ENCODE measurements around the gene RALB.

Gene RALB

GRCh38 chr2:120317180-120317533 is 64.5 kb downstream of the RALB start:
- no peak overlapping the region for H3K14ac ChIP-seq (ENCODE audit: low read length)

GRCh38 chr2:120317916-120318315 is 65.3 kb downstream of the RALB start:
- no peak overlapping the region for H4K8ac ChIP-seq (ENCODE audit: low read depth, low read length)
- no peak overlapping the region for H2BK5ac ChIP-seq (ENCODE audit: low read depth, low read length, poor library complexity)
- H3K27ac ChIP-seq (ENCODE audit: low read depth, low read length), result no peak overlapping the region
- H2BK12ac ChIP-seq (ENCODE audit: low read length), result no peak overlapping the region
- H3K4me3 ChIP-seq (ENCODE audit: low read depth, low read length), result no peak overlapping the region
- no peak overlapping the region for H2AFZ ChIP-seq (ENCODE audit: insufficient read depth, low read length, poor library complexity)
- no peak overlapping the region for H3K9ac ChIP-seq (ENCODE audit: low read length)
- H3K9me3 ChIP-seq (ENCODE audit: insufficient read depth, low read depth, low read length), result peaks cover 2% of the 10 kb centered on the region
- H2AK5ac ChIP-seq (ENCODE audit: low read length), result no peak overlapping the region
- no peak overlapping the region for H3K14ac ChIP-seq (ENCODE audit: low read length)
- no peak overlapping the region for H2BK120ac ChIP-seq (ENCODE audit: insufficient read depth, low read length, poor library complexity)
- no peak overlapping the region for H3K18ac ChIP-seq (ENCODE audit: low read length)
- H3K27me3 ChIP-seq (ENCODE audit: insufficient read depth, low read length), result no peaks in the 10 kb centered on the region
- H4K12ac ChIP-seq (ENCODE audit: low read depth, low read length), result no peak overlapping the region
- H3K79me2 ChIP-seq (ENCODE audit: control insufficient read depth, insufficient read depth, low read length, poor library complexity), result no peaks in the 10 kb centered on the region
- H3K4ac ChIP-seq (ENCODE audit: low read depth, low read length), result no peak overlapping the region
- H3K4me1 ChIP-seq (ENCODE audit: control insufficient read depth in 1 of 2, insufficient read depth in 2 of 2, low read length in 2 of 2), result peaks cover 0 to 2% of the 10 kb centered on the region in 2 experiments
- DNase-seq, result no peak
- no peak overlapping the region for H3K4me2 ChIP-seq (ENCODE audit: low read length)
- no peak overlapping the region for H3K23ac ChIP-seq (ENCODE audit: low read length)
- H3K79me1 ChIP-seq (ENCODE audit: low read length), result no peaks in the 10 kb centered on the region
- H3K36me3 ChIP-seq (ENCODE audit: control insufficient read depth in 1 of 2, insufficient read depth in 2 of 2, low read length in 2 of 2), result no peaks in the 10 kb centered on the region
- H4K91ac ChIP-seq (ENCODE audit: low read depth, low read length), result no peak overlapping the region
- WGBS (ENCODE audit: extremely low coverage, insufficient coverage, insufficient read length), result no CpG with 5 or more reads among the region's 8 CpGs

More at GRCh38 chr2:120317180-120317533, 64.5 kb downstream of the RALB start:
- no peak overlapping the region for H4K8ac ChIP-seq (ENCODE audit: low read depth, low read length)
- no peak overlapping the region for H2BK5ac ChIP-seq (ENCODE audit: low read depth, low read length, poor library complexity)
- no peak overlapping the region for H3K4me3 ChIP-seq (ENCODE audit: low read depth, low read length)
- no peaks in the 10 kb centered on the region for H3K79me2 ChIP-seq (ENCODE audit: control insufficient read depth, insufficient read depth, low read length, poor library complexity)
- H3K27me3 ChIP-seq (ENCODE audit: insufficient read depth, low read length), result no peaks in the 10 kb centered on the region
- no peaks in the 10 kb centered on the region for H3K79me1 ChIP-seq (ENCODE audit: low read length)
- no peak overlapping the region for H3K18ac ChIP-seq (ENCODE audit: low read length)
- H2BK120ac ChIP-seq (ENCODE audit: insufficient read depth, low read length, poor library complexity), result no peak overlapping the region
- no peak for DNase-seq
- H3K4me1 ChIP-seq (ENCODE audit: control insufficient read depth in 1 of 2, insufficient read depth in 2 of 2, low read length in 2 of 2), result peaks cover 0 to 2% of the 10 kb centered on the region in 2 experiments
- H3K27ac ChIP-seq (ENCODE audit: low read depth, low read length), result no peak overlapping the region
- no peak overlapping the region for H2BK12ac ChIP-seq (ENCODE audit: low read length)
- H4K12ac ChIP-seq (ENCODE audit: low read depth, low read length), result no peak overlapping the region
- no peak overlapping the region for H2AFZ ChIP-seq (ENCODE audit: insufficient read depth, low read length, poor library complexity)
- no peak overlapping the region for H3K9ac ChIP-seq (ENCODE audit: low read length)
- no peak overlapping the region for H4K91ac ChIP-seq (ENCODE audit: low read depth, low read length)
- H3K23ac ChIP-seq (ENCODE audit: low read length), result no peak overlapping the region
- H2AK5ac ChIP-seq (ENCODE audit: low read length), result no peak overlapping the region
- no peaks in the 10 kb centered on the region for H3K36me3 ChIP-seq (ENCODE audit: control insufficient read depth in 1 of 2, insufficient read depth in 2 of 2, low read length in 2 of 2)
- no peak overlapping the region for H3K4me2 ChIP-seq (ENCODE audit: low read length)
- H3K9me3 ChIP-seq (ENCODE audit: insufficient read depth, low read depth, low read length), result peaks cover under 1% of the 10 kb centered on the region
- no peak overlapping the region for H3K4ac ChIP-seq (ENCODE audit: low read depth, low read length)

GRCh38 chr2:120318626-120319025 is 66.0 kb downstream of the RALB start:
- Histone ChIP-seq H3K9ac (ENCODE audit: low read length) (no peak overlapping the region), H2BK120ac (ENCODE audit: insufficient read depth, low read length, poor library complexity) (no peak overlapping the region), H2AFZ (ENCODE audit: insufficient read depth, low read length, poor library complexity) (no peak overlapping the region), H2BK12ac (ENCODE audit: low read length) (no peak overlapping the region), H3K79me2 (ENCODE audit: control insufficient read depth, insufficient read depth, low read length, poor library complexity) (no peaks in the 10 kb centered on the region), H2AK5ac (ENCODE audit: low read length) (no peak overlapping the region), H3K9me3 (ENCODE audit: insufficient read depth, low read depth, low read length) (peaks cover 2% of the 10 kb centered on the region), H3K27ac (ENCODE audit: low read depth, low read length) (no peak overlapping the region), H2BK5ac (ENCODE audit: low read depth, low read length, poor library complexity) (no peak overlapping the region), H3K4me1 (ENCODE audit: control insufficient read depth in 1 of 2, insufficient read depth in 2 of 2, low read length in 2 of 2) (peaks cover 0 to 2% of the 10 kb centered on the region in 2 experiments), H3K4ac (ENCODE audit: low read depth, low read length) (no peak overlapping the region), H3K4me2 (ENCODE audit: low read length) (no peak overlapping the region), H4K91ac (ENCODE audit: low read depth, low read length) (no peak overlapping the region), H4K12ac (ENCODE audit: low read depth, low read length) (no peak overlapping the region), H3K14ac (ENCODE audit: low read length) (no peak overlapping the region), H3K79me1 (ENCODE audit: low read length) (no peaks in the 10 kb centered on the region), H3K23ac (ENCODE audit: low read length) (no peak overlapping the region), H3K36me3 (ENCODE audit: control insufficient read depth in 1 of 2, insufficient read depth in 2 of 2, low read length in 2 of 2) (no peaks in the 10 kb centered on the region), H3K18ac (ENCODE audit: low read length) (no peak overlapping the region), H3K4me3 (ENCODE audit: low read depth, low read length) (no peak overlapping the region), H4K8ac (ENCODE audit: low read depth, low read length) (no peak overlapping the region), H3K27me3 (ENCODE audit: insufficient read depth, low read length) (no peaks in the 10 kb centered on the region)
- DNase-seq, result no peak
- WGBS (ENCODE audit: extremely low coverage, insufficient coverage, insufficient read length), result no CpG with 5 or more reads among the region's 8 CpGs

- H3K4me3 ChIP-seq (ENCODE audit: low read depth, low read length), result no peak overlapping the region
- no peaks in the 10 kb centered on the region for H3K36me3 ChIP-seq (ENCODE audit: control insufficient read depth in 1 of 2, insufficient read depth in 2 of 2, low read length in 2 of 2)
- H3K18ac ChIP-seq (ENCODE audit: low read length), result no peak overlapping the region
- H2BK5ac ChIP-seq (ENCODE audit: low read depth, low read length, poor library complexity), result no peak overlapping the region
- no peak overlapping the region for H2AFZ ChIP-seq (ENCODE audit: insufficient read depth, low read length, poor library complexity)
- H3K14ac ChIP-seq (ENCODE audit: low read length), result no peak overlapping the region
- no peak overlapping the region for H3K23ac ChIP-seq (ENCODE audit: low read length)
- H2BK120ac ChIP-seq (ENCODE audit: insufficient read depth, low read length, poor library complexity), result no peak overlapping the region
- no peaks in the 10 kb centered on the region for H3K79me1 ChIP-seq (ENCODE audit: low read length)
- no peak for DNase-seq
- H3K9ac ChIP-seq (ENCODE audit: low read length), result no peak overlapping the region
- H3K4me2 ChIP-seq (ENCODE audit: low read length), result no peak overlapping the region
- peaks cover 0 to 2% of the 10 kb centered on the region in 2 experiments for H3K4me1 ChIP-seq (ENCODE audit: control insufficient read depth in 1 of 2, insufficient read depth in 2 of 2, low read length in 2 of 2)
- no peak overlapping the region for H2BK12ac ChIP-seq (ENCODE audit: low read length)
- H3K4ac ChIP-seq (ENCODE audit: low read depth, low read length), result no peak overlapping the region
- WGBS (ENCODE audit: extremely low coverage, insufficient coverage, insufficient read length), result no CpG with 5 or more reads among the region's 10 CpGs
- no peak overlapping the region for H4K8ac ChIP-seq (ENCODE audit: low read depth, low read length)
- H3K9me3 ChIP-seq (ENCODE audit: insufficient read depth, low read depth, low read length), result peaks cover 2% of the 10 kb centered on the region
- H3K79me2 ChIP-seq (ENCODE audit: control insufficient read depth, insufficient read depth, low read length, poor library complexity), result no peaks in the 10 kb centered on the region
- H4K91ac ChIP-seq (ENCODE audit: low read depth, low read length), result no peak overlapping the region
- no peak overlapping the region for H2AK5ac ChIP-seq (ENCODE audit: low read length)
- H3K27ac ChIP-seq (ENCODE audit: low read depth, low read length), result no peak overlapping the region
- no peak overlapping the region for H4K12ac ChIP-seq (ENCODE audit: low read depth, low read length)
- H3K27me3 ChIP-seq (ENCODE audit: insufficient read depth, low read length), result no peaks in the 10 kb centered on the region
Observed at GRCh38 chr2:120319123-120319522, 66.5 kb downstream of the RALB start.

All from trophoblast cell (in vitro differentiated cells and primary cell).